SK-N-MC (cell line): Measurements from ENCODE around the gene PKP2.

Source experiments
- EZH2 ChIP-seq: fragments of 200-600 bp; sonication (generic); IDR thresholded peaks from one replicate; pipeline ENCODE4 v1.6.1; 2017; ENCODE audit warnings: antibody characterized with exemption
- FOXP2 ChIP-seq: optimal IDR thresholded peaks from 2 replicates; pipeline ENCODE3; 2011; ENCODE audit warnings: mild to moderate bottlenecking, moderate library complexity; ENCODE audit not compliant: insufficient read depth; ENCODE audit errors: extremely low read length, control extremely low read depth

DNA sequence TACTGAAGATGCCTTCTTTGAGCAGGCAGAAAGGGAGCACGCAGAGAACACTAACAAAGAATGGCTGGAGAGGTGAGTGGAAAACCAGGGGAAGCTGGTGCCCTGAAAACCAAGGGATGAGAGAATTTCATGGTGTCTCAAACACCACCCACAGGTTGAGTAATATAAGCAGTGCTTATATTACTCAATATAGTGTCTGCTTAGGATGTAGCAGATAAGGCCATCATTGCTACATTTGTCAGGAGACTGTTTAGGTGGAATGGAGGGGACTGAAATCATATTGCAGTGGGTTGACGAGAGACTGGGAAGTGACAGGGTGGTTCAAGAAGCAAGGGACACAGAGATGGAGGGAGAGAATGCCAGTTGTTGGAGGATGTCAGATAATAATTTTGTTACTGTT is 20.6 kb downstream of the PKP2 start:
- TF ChIP-seq EZH2, result no peak
- TF ChIP-seq FOXP2, result no peak
